Ishikawa (cell line): ENCODE measurements around the gene GTF2I.
"Not testable (repeated sequence)": the region's sequence is repeated elsewhere in the genome, so short reads cannot be mapped to it uniquely, and the experiment has no call there.

ENCODE experiments used
- CEBPB ChIP-seq: IDR thresholded peaks from 2 replicates; pipeline ENCODE4 v1.6.1; 2012
- CREB1 ChIP-seq: IDR thresholded peaks from 2 replicates; pipeline ENCODE4 v1.6.1; 2012; ENCODE audit warnings: low read depth
- EGR1 ChIP-seq: IDR thresholded peaks from 2 replicates; pipeline ENCODE4 v1.6.1; 2012
- EP300 ChIP-seq: IDR thresholded peaks from 2 replicates; pipeline ENCODE4 v1.6.1; 2012; ENCODE audit warnings: borderline replicate concordance
- NFIC ChIP-seq: IDR thresholded peaks from 2 replicates; pipeline ENCODE4 v1.6.1; 2012
- RAD21 ChIP-seq: IDR thresholded peaks from 2 replicates; pipeline ENCODE4 v1.6.1; 2012; ENCODE audit warnings: low read depth
- TAF1 ChIP-seq: IDR thresholded peaks from 2 replicates; pipeline ENCODE4 v1.6.1; 2012; ENCODE audit warnings: low read depth, mild to moderate bottlenecking
- TCF12 ChIP-seq: IDR thresholded peaks from 2 replicates; pipeline ENCODE4 v1.6.1; 2012; ENCODE audit warnings: low read depth
- TEAD4 ChIP-seq: IDR thresholded peaks from 2 replicates; pipeline ENCODE4 v1.6.1; 2012
- USF1 ChIP-seq: IDR thresholded peaks from 2 replicates; pipeline ENCODE4 v1.6.1; 2012
- YY1 ChIP-seq: IDR thresholded peaks from 2 replicates; pipeline ENCODE4 v1.6.1; 2012; ENCODE audit warnings: low read depth
- ZBTB7A ChIP-seq: IDR thresholded peaks from 2 replicates; pipeline ENCODE4 v1.6.1; 2012; ENCODE audit warnings: low read depth
- TF ChIP-seq, protein P1 (sequence below): IDR thresholded peaks from 2 replicates; pipeline ENCODE4 v1.6.1; 2012; ENCODE audit warnings: low read depth, mild to moderate bottlenecking
- TF ChIP-seq, protein P2 (sequence below): IDR thresholded peaks from 2 replicates; pipeline ENCODE4 v1.6.1; 2012

GRCh38 chr7:74773760-74774750 lies 116.5 kb downstream of the GTF2I start, which contains the start of gene NCF1:
- TF ChIP-seq, protein P1, sequence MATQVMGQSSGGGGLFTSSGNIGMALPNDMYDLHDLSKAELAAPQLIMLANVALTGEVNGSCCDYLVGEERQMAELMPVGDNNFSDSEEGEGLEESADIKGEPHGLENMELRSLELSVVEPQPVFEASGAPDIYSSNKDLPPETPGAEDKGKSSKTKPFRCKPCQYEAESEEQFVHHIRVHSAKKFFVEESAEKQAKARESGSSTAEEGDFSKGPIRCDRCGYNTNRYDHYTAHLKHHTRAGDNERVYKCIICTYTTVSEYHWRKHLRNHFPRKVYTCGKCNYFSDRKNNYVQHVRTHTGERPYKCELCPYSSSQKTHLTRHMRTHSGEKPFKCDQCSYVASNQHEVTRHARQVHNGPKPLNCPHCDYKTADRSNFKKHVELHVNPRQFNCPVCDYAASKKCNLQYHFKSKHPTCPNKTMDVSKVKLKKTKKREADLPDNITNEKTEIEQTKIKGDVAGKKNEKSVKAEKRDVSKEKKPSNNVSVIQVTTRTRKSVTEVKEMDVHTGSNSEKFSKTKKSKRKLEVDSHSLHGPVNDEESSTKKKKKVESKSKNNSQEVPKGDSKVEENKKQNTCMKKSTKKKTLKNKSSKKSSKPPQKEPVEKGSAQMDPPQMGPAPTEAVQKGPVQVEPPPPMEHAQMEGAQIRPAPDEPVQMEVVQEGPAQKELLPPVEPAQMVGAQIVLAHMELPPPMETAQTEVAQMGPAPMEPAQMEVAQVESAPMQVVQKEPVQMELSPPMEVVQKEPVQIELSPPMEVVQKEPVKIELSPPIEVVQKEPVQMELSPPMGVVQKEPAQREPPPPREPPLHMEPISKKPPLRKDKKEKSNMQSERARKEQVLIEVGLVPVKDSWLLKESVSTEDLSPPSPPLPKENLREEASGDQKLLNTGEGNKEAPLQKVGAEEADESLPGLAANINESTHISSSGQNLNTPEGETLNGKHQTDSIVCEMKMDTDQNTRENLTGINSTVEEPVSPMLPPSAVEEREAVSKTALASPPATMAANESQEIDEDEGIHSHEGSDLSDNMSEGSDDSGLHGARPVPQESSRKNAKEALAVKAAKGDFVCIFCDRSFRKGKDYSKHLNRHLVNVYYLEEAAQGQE: not testable (repeated sequence)
- not testable (repeated sequence) for TF ChIP-seq TAF1, CEBPB, EP300, NFIC, RAD21, TCF12, ZBTB7A, YY1, TEAD4, CREB1, USF1, EGR1
- TF ChIP-seq, protein P2, sequence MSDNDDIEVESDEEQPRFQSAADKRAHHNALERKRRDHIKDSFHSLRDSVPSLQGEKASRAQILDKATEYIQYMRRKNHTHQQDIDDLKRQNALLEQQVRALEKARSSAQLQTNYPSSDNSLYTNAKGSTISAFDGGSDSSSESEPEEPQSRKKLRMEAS: not testable (repeated sequence)
